Measurements from ENCODE around the gene AP1G2. TPM values are rescaled to one million over a fixed set of nuclear protein-coding genes. Genes with fewer than 3 reads are reported as not detected.

AP1G2 gene
- total RNA-seq, 1 donor from 2014 or later: 65.4 TPM

DNA sequence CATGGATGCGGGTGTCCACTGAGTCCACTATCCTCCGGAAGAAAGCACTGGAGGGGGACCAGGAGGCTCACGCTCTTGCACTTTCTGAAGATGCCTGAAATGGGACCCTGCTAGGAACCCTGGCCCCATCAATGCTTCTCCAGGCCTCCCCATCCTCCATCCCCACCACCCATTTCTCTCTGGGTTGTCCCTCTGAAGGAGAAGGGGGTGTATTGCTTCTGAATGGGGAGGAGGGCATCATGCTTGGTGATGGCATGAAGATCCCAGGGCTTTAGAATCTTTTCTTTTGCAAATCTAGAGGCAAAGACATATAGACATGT lies 11.7 kb upstream of the AP1G2 start:
- Histone ChIP-seq H3K36me3 (no peaks in the 10 kb centered on the region), H3F3A (ENCODE audit: low read depth) (peaks cover 22% of the 10 kb centered on the region), H3K27ac (no peak overlapping the region), H3K27me3 (peaks cover 44% of the 10 kb centered on the region), H3K79me2 (ENCODE audit: low read depth) (no peaks in the 10 kb centered on the region), H2AFZ (replicated peaks) (peak overlapping the region; percentile 78), H4K20me1 (ENCODE audit: low read depth) (peaks cover 16% of the 10 kb centered on the region), H3K4me3 (peak overlapping the region; percentile 57), H3K9ac (no peak overlapping the region), H3K4me1 (peaks cover 16% of the 10 kb centered on the region), H3K4me2 (peak overlapping the region; percentile 90), H3K9me3 (ENCODE audit: low read depth) (no peaks in the 10 kb centered on the region)
- Mint-ChIP-seq H3K4me1 (peaks cover 29% of the 10 kb centered on the region), H3K36me3 (peaks cover 3% of the 10 kb centered on the region), H3K9me3 (no peaks in the 10 kb centered on the region), H3K4me3 (peak overlapping the region; percentile 87), H3K27me3 (ENCODE audit: insufficient read depth, low read depth) (peaks cover 12% of the 10 kb centered on the region), H3K27ac (no peak overlapping the region)
- TF ChIP-seq EZH2phosphoT487 (IDR thresholded peaks at IDR 0.05) (no peak), CTCF (IDR thresholded peaks at IDR 0.05) (no peak), EZH2 (IDR thresholded peaks at IDR 0.05) (no peak)
- DNase-seq (ENCODE audit: low spot score): no peak

DNA sequence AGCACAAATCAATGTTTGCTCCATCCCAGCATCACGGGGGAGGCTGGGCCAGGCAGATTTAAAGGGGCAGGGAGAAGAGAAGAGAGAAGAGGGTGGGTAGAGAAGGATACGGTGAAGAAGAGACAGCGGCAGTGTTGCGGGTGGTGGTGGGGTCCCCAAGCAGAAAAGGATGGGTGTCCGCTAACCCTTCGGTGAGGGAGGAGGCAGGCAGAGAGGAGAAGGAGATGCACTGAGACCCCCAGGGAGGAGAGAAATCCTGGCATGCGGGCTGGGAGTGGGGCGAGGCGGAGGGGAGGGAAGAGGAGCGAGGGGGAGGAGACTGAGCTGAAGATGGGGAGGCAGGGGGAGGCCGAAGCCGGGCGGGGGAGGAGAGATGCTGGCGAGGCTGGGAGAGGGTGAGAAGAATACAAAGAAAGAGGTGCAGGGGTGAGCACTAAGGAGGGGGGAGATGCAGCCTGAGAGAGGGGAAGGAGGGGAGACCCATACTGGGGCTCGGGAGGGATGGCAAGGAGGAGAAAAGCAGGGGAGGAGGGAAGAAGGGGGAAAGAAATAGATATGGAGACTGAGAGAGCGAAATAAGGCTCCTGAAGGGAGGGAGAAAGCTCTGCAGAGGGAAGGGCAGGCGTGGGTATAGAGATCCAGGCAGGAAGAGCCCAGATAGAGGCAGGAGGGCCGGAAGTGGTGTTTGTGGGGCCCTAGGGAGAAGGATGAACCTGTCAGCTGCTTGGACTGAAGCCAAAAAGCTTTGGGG lies 11.1 kb upstream of the AP1G2 start, which contains the start of gene JPH4:
TSS of gene JPH4 (minus strand) at position 231 of the 751 bp plus-strand sequence. CDS start 1,337 bp downstream, outside the sequence.
- Mint-ChIP-seq H3K36me3 (peaks cover 3% of the 10 kb centered on the region), H3K27ac (peak within 1 kb of the TSS; percentile 91), H3K4me1 (peaks cover 31% of the 10 kb centered on the region), H3K9me3 (no peaks in the 10 kb centered on the region), H3K4me3 (peak within 1 kb of the TSS; percentile 87), H3K27me3 (ENCODE audit: insufficient read depth, low read depth) (peaks cover 12% of the 10 kb centered on the region)
- DNase-seq (ENCODE audit: low spot score): peak; percentile 79
- Histone ChIP-seq H4K20me1 (ENCODE audit: low read depth) (peaks cover 16% of the 10 kb centered on the region), H3K9me3 (ENCODE audit: low read depth) (no peaks in the 10 kb centered on the region), H3K27ac (no peak within 1 kb of the TSS), H3F3A (ENCODE audit: low read depth) (peaks cover 22% of the 10 kb centered on the region), H3K4me2 (peak within 1 kb of the TSS; percentile 90), H3K9ac (no peak within 1 kb of the TSS), H3K36me3 (no peaks in the 10 kb centered on the region), H2AFZ (replicated peaks) (peak within 1 kb of the TSS; percentile 78), H3K79me2 (ENCODE audit: low read depth) (no peaks in the 10 kb centered on the region), H3K4me1 (peaks cover 16% of the 10 kb centered on the region), H3K4me3 (peak within 1 kb of the TSS; percentile 57), H3K27me3 (peaks cover 45% of the 10 kb centered on the region)
- TF ChIP-seq EZH2 (IDR thresholded peaks at IDR 0.05) (no peak), EZH2phosphoT487 (IDR thresholded peaks at IDR 0.05) (no peak), CTCF (IDR thresholded peaks at IDR 0.05) (no peak)

- no peak for TF ChIP-seq CTCF (IDR thresholded peaks at IDR 0.05)
- TF ChIP-seq EZH2 (IDR thresholded peaks at IDR 0.05): no peak
- no peak for TF ChIP-seq EZH2phosphoT487 (IDR thresholded peaks at IDR 0.05)
- peak overlapping the region; percentile 78 for H2AFZ ChIP-seq (replicated peaks)
- peak; percentile 63 for DNase-seq (ENCODE audit: low spot score)
Observed at GRCh38 chr14:23577710-23578392, 10.3 kb upstream of the AP1G2 start.

More at GRCh38 chr14:23577710-23578392, 10.3 kb upstream of the AP1G2 start:
- no peaks in the 10 kb centered on the region for H3K36me3 ChIP-seq
- H3K27ac Mint-ChIP-seq: no peak overlapping the region
- no peaks in the 10 kb centered on the region for H3K9me3 ChIP-seq (ENCODE audit: low read depth)
- H3K27me3 ChIP-seq: peaks cover 45% of the 10 kb centered on the region
- H3K4me1 Mint-ChIP-seq: peaks cover 40% of the 10 kb centered on the region
- peak overlapping the region; percentile 57 for H3K4me3 ChIP-seq
- H3K4me2 ChIP-seq: peak overlapping the region; percentile 90
- H3K4me3 Mint-ChIP-seq: peak overlapping the region; percentile 87
- no peak overlapping the region for H3K27ac ChIP-seq
- H3K79me2 ChIP-seq (ENCODE audit: low read depth): no peaks in the 10 kb centered on the region
- peaks cover 16% of the 10 kb centered on the region for H3K4me1 ChIP-seq
- H3F3A ChIP-seq (ENCODE audit: low read depth): peaks cover 22% of the 10 kb centered on the region
- no peak overlapping the region for H3K9ac ChIP-seq
- peaks cover 16% of the 10 kb centered on the region for H4K20me1 ChIP-seq (ENCODE audit: low read depth)
- H3K27me3 Mint-ChIP-seq (ENCODE audit: insufficient read depth, low read depth): peaks cover 12% of the 10 kb centered on the region
- no peaks in the 10 kb centered on the region for H3K9me3 Mint-ChIP-seq
- peaks cover 3% of the 10 kb centered on the region for H3K36me3 Mint-ChIP-seq
